GM18868 (cell line): Measurements from ENCODE around the gene MYL9.
"Not testable (repeated sequence)": the region's sequence is repeated elsewhere in the genome, so short reads cannot be mapped to it uniquely, and the experiment has no call there.

Experiments used
- ATAC-seq: cut with Tn5 transposase; IDR thresholded peaks from one replicate; pipeline ENCODE4 v1.9.1; 2021; ENCODE audit warnings: mild to moderate bottlenecking, moderate library complexity; ENCODE audit not compliant: unreplicated experiment

The MYL9 gene

GRCh38 chr20:36541227-36541767 is at the start of gene MYL9:
TSS of gene MYL9 (plus strand) at chr20:36541519. CDS start at chr20:36544885, 3,366 bp downstream.
- ATAC-seq = no peak

DNA sequence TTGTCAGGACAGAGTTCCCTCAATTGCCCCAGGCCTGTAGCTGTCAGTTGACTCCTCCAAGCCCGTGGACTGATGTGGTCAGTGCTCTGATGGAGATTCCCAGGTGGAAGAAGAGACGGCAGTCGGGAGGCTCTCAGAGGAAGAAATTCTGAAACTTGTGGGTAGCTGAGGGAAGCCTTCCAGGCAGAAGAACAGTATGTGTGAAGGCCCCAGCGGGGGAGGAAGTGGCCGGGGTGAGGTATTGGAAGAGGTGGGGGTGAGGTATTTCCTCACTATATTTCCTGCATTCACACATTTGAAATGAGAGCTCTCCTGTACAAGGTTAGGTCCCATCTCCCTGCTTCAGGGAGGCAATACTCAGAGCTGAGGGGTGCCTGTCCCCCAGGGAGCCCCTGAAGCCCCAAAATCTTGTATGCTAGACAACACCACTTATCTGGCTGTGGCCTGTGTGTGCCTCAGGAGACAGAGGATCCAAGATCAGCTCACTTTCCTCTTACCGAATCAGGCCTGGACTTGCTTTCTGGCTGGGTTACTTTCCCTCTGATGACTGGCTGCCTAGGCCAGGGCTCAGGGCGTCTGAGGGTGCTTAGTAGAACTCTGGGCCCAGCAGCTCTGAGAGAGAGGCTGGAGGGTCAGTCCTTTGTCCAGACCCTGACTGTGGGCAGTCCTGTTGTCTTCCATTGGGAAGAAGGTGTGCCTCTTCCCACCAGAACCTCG is 49.3 kb upstream of the MYL9 start:
- ATAC-seq = peak; percentile 43

- ATAC-seq = no peak
Observed at GRCh38 chr20:36493051-36493800, 48.1 kb upstream of the MYL9 start.

DNA sequence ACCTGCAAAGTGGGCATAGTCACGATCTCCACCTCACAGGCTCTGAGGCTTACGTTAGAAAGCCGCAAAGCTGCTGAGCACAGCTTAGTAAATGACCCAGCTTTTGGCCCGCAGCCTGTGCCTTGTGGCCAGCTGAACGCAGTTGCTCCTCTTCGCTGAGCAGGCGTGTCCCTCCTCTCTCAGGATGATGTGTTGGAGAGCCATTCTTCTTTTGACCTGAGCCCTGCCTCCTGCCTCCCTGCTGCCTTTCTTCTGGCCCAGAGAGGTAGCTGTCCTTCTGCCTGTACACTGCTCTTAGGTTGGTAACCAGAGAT is 47.6 kb upstream of the MYL9 start:
- ATAC-seq = no peak

- no peak for ATAC-seq
Observed at GRCh38 chr20:36496707-36497669, 44.3 kb upstream of the MYL9 start.

GRCh38 chr20:36497856-36498255 is 43.5 kb upstream of the MYL9 start:
- no peak for ATAC-seq

GRCh38 chr20:36498386-36499179 is 42.7 kb upstream of the MYL9 start:
- ATAC-seq = no peak

- no peak for ATAC-seq
Observed at GRCh38 chr20:36499211-36499610, 42.1 kb upstream of the MYL9 start.

GRCh38 chr20:36499723-36500501 is 41.4 kb upstream of the MYL9 start:
- no peak for ATAC-seq

GRCh38 chr20:36501367-36502006 is 39.8 kb upstream of the MYL9 start:
- no peak for ATAC-seq

- ATAC-seq = no peak
Observed at GRCh38 chr20:36504295-36504694, 37.0 kb upstream of the MYL9 start.

GRCh38 chr20:36506253-36506652 is 35.1 kb upstream of the MYL9 start:
- no peak for ATAC-seq

GRCh38 chr20:36507746-36508145 is 33.6 kb upstream of the MYL9 start:
- no peak for ATAC-seq

DNA sequence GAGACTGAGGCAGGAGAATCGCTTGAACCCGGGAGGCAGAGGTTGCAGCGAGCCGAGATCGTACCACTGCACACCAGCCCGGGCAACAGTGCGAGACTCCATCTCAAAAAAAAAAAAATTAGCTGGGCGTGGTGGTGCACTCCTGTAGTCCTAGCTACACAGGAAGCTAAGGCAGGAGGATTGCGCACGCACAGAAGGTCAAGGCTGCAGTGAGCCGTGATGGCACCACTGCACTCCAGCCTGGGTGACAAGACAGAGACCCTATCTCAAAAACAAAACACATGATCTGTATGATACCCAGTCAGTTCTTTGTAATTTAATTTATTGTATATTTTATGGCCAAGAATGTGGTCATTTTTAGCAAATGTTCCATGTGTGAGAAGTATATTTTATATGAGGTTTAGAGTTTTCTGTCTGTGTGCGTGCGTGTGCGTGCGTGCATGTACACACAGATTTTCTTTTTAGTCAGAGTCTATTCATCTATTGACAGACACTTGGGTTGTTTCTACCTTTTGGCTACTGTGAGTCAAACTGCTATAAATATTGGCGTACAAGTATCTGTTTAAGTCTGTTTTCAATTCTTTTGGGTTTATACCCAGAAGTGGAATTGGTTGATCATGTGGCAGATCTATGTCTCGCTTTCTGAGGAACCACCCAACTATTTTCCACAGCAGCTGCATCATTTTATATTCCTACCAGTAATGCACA is 22.2 kb upstream of the MYL9 start:
- ATAC-seq = no peak

- ATAC-seq = no peak
Observed at GRCh38 chr20:36519944-36520343, 21.4 kb upstream of the MYL9 start.

DNA sequence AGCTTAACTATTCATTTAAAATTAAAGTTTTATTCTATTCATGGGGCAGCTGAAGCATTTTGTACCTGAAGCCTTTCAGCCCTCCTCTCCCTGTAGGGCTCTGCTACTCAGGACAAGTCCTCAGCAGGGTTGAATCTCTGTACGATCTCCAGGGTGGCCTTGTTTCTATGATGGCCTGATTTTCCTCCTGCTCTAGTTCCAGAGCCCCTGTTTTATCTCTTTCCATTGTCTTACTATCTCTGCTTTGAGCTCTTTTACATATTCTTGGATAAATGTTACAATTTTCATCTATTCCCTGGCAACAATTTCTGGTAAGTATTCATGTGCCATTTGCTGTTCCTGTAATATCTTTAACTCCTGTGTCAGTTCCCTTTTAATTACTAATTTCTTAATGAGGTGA is 19.8 kb upstream of the MYL9 start:
- no peak for ATAC-seq

DNA sequence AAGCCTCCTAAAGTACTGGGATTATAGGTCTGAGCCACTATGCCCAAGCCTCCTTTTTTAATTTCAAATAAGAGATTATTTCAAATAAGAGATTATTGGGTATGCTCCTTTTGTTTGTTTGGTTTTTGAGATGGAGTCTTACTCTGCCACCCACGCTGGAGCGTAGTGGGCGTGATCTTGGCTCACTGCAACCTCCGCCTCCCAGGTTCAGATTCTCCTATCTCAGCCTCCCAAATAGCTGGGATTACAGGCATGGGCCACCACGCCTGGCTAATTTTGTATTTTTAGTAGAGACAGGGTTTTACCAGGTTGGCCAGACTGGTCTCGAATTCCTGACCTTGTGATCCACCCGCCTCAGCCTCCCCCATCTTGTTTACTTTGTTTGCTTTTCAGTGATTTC is 18.9 kb upstream of the MYL9 start:
- not testable (repeated sequence) for ATAC-seq

- ATAC-seq = no peak
Observed at GRCh38 chr20:36523341-36523740, 18.0 kb upstream of the MYL9 start.
